Panc1 (cell line): Measurements from ENCODE around the gene CXCL17. TPM values are rescaled to one million over a fixed set of nuclear protein-coding genes. Genes with fewer than 3 reads are reported as not detected.

ENCODE experiments used
- ATAC-seq: fragments of 200-7000 bp; cut with Tn5 transposase; 2 replicates; pipeline ENCODE4 v1.9.1; 2020; ENCODE audit warnings: mild to moderate bottlenecking, moderate library complexity
- BruUV-seq: library from RNA; stranded (reverse); fragments of 400-500 nt; replicated peaks from 2 replicates; lab custom pipeline; 2021; lab: Mats Ljungman, UMichigan
- CTCF ChIA-PET: fragments of 300-600 bp; sonication (Branson Sonifier 250); formaldehyde crosslinking; loops from one replicate; lab custom pipeline; 2022; ENCODE audit warnings: antibody characterized with exemption; lab: Charles Lee
- POLR2A ChIA-PET: fragments of 300-600 bp; sonication (Branson Sonifier 250); formaldehyde crosslinking; loops from one replicate; lab custom pipeline; 2022; ENCODE audit warnings: antibody characterized with exemption; lab: Charles Lee
- DNase-seq: peaks from one replicate; pipeline ENCODE4 v3.0.0-alpha.2; 2010; ENCODE audit warnings: low read depth, low spot score
- H3K27ac ChIP-seq: 2 replicates; pipeline ENCODE4 v1.5.1; 2011; ENCODE audit warnings: mild to moderate bottlenecking, low read length, inconsistent platforms
- H3K27me3 ChIP-seq: fragments of 200-500 bp; sonication (Bioruptor generic); 2 replicates; pipeline ENCODE4 v1.6.0; 2014; ENCODE audit warnings: low read length, inconsistent platforms; ENCODE audit not compliant: control insufficient read depth, insufficient read depth
- H3K36me3 ChIP-seq: fragments of 200-500 bp; sonication (Bioruptor generic); 2 replicates; pipeline ENCODE4 v1.5.1; 2014; ENCODE audit warnings: inconsistent platforms, mild to moderate bottlenecking, low read length, moderate library complexity; ENCODE audit not compliant: control insufficient read depth, insufficient read depth
- H3K4me1 ChIP-seq: 2 replicates; pipeline ENCODE4 v1.5.1; 2011; ENCODE audit warnings: inconsistent platforms, mild to moderate bottlenecking, low read length, moderate library complexity; ENCODE audit not compliant: control insufficient read depth, insufficient read depth
- H3K4me3 ChIP-seq, 2 experiments: 2 replicates each; pipeline ENCODE4 v1.5.1; 2011 to 2012; ENCODE audit warnings: low read depth in 2 of 2, low read length in 2 of 2, mild to moderate bottlenecking in 2 of 2, inconsistent platforms in 1 of 2, moderate library complexity in 1 of 2
- H3K9me3 ChIP-seq: fragments of 200-500 bp; sonication (Bioruptor generic); 2 replicates; pipeline ENCODE4 v1.5.1; 2014; ENCODE audit warnings: low read depth, mild to moderate bottlenecking, inconsistent platforms, low read length, moderate library complexity; ENCODE audit not compliant: control insufficient read depth, insufficient read depth
- POLR2AphosphoS5 ChIP-seq: IDR thresholded peaks from 2 replicates; pipeline ENCODE4 v1.6.1; 2012; ENCODE audit warnings: mild to moderate bottlenecking, low read depth, low read length, moderate library complexity
- SIN3A ChIP-seq: IDR thresholded peaks from 2 replicates; pipeline ENCODE4 v1.6.1; 2012; ENCODE audit warnings: low read depth, mild to moderate bottlenecking, low read length, moderate library complexity, borderline replicate concordance; ENCODE audit not compliant: insufficient read depth
- TCF7L2 ChIP-seq: IDR thresholded peaks from 2 replicates; pipeline ENCODE4 v1.6.1; 2011; ENCODE audit warnings: mild to moderate bottlenecking, low read depth, low read length, inconsistent platforms
- in situ Hi-C: cut with HindIII; loops from 2 replicates; pipeline ENCODE4 v1.10.0; 2016; ENCODE audit warnings: low sequenced_read_pairs, low pct_unique_long_range_greater_than_20kb
- intact Hi-C: fragments of 100-400 bp; cut with micrococcal nuclease; formaldehyde crosslinking; loops from one replicate; pipeline ENCODE4 v1.10.0; 2022; ENCODE audit not compliant: unreplicated experiment
- total RNA-seq: library from RNA; stranded (reverse); gene quantifications from one replicate; pipeline ENCODE4 v1.2.1, GENCODE V29; 2021; ENCODE audit not compliant: unreplicated experiment
- TF ChIP-seq, protein P1 (sequence below): fragments of 450-650 bp; IDR thresholded peaks from 2 replicates; pipeline ENCODE4 v1.5.1; 2017; ENCODE audit warnings: mild to moderate bottlenecking
- TF ChIP-seq, protein P2 (sequence below), 2 experiments: IDR thresholded peaks; 2 replicates each; pipeline ENCODE4 v1.6.1; 2011 to 2012; ENCODE audit warnings: low read depth in 2 of 2, control low read depth in 1 of 2, low read length in 1 of 2, mild to moderate bottlenecking in 1 of 2, moderate library complexity in 1 of 2; ENCODE audit not compliant: insufficient read depth in 1 of 2

Gene CXCL17
- total RNA-seq, 1 experiment from 2014 or later = not detected

GRCh38 chr19:42412227-42412626 lies 30.5 kb downstream of the CXCL17 start:
- ATAC-seq = peak; percentile 45; the same call in 1 of the 2 replicates

GRCh38 chr19:42411581-42412178 lies 31.1 kb downstream of the CXCL17 start:
- Histone ChIP-seq H3K4me1 (no peaks in the 10 kb centered on the region), H3K4me3 (no peak overlapping the region), H3K36me3 (no peaks in the 10 kb centered on the region), H3K27ac (no peak overlapping the region), H3K27me3 (no peaks in the 10 kb centered on the region), H3K9me3 (no peaks in the 10 kb centered on the region)
- DNase-seq (no peak), ATAC-seq (no peak)
- ChIA-PET CTCF (no interaction called here), POLR2A (no interaction called here)
- intact Hi-C loops = no loop called here
- TF ChIP-seq TCF7L2 (no peak), POLR2AphosphoS5 (no peak), SIN3A (no peak)
- TF ChIP-seq, protein P1, sequence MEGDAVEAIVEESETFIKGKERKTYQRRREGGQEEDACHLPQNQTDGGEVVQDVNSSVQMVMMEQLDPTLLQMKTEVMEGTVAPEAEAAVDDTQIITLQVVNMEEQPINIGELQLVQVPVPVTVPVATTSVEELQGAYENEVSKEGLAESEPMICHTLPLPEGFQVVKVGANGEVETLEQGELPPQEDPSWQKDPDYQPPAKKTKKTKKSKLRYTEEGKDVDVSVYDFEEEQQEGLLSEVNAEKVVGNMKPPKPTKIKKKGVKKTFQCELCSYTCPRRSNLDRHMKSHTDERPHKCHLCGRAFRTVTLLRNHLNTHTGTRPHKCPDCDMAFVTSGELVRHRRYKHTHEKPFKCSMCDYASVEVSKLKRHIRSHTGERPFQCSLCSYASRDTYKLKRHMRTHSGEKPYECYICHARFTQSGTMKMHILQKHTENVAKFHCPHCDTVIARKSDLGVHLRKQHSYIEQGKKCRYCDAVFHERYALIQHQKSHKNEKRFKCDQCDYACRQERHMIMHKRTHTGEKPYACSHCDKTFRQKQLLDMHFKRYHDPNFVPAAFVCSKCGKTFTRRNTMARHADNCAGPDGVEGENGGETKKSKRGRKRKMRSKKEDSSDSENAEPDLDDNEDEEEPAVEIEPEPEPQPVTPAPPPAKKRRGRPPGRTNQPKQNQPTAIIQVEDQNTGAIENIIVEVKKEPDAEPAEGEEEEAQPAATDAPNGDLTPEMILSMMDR = no peak
- TF ChIP-seq, protein P2, sequence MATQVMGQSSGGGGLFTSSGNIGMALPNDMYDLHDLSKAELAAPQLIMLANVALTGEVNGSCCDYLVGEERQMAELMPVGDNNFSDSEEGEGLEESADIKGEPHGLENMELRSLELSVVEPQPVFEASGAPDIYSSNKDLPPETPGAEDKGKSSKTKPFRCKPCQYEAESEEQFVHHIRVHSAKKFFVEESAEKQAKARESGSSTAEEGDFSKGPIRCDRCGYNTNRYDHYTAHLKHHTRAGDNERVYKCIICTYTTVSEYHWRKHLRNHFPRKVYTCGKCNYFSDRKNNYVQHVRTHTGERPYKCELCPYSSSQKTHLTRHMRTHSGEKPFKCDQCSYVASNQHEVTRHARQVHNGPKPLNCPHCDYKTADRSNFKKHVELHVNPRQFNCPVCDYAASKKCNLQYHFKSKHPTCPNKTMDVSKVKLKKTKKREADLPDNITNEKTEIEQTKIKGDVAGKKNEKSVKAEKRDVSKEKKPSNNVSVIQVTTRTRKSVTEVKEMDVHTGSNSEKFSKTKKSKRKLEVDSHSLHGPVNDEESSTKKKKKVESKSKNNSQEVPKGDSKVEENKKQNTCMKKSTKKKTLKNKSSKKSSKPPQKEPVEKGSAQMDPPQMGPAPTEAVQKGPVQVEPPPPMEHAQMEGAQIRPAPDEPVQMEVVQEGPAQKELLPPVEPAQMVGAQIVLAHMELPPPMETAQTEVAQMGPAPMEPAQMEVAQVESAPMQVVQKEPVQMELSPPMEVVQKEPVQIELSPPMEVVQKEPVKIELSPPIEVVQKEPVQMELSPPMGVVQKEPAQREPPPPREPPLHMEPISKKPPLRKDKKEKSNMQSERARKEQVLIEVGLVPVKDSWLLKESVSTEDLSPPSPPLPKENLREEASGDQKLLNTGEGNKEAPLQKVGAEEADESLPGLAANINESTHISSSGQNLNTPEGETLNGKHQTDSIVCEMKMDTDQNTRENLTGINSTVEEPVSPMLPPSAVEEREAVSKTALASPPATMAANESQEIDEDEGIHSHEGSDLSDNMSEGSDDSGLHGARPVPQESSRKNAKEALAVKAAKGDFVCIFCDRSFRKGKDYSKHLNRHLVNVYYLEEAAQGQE (IDR thresholded peaks at IDR 0.05; ENCODE audit: insufficient read depth in 1 of 2, low read depth in 2 of 2, low read length in 1 of 2) = no peak
- BruUV-seq = no TSS peak
- in situ Hi-C loops = no loop called here

More at GRCh38 chr19:42412227-42412626, 30.5 kb downstream of the CXCL17 start:
- Histone ChIP-seq H3K4me1 (no peaks in the 10 kb centered on the region), H3K27me3 (no peaks in the 10 kb centered on the region), H3K4me3 (no peak overlapping the region), H3K9me3 (no peaks in the 10 kb centered on the region), H3K36me3 (no peaks in the 10 kb centered on the region), H3K27ac (no peak overlapping the region)
- in situ Hi-C loops = no loop called here
- DNase-seq = no peak
- no TSS peak for BruUV-seq
- ChIA-PET CTCF (no interaction called here), POLR2A (no interaction called here)
- intact Hi-C loops = no loop called here
- TF ChIP-seq SIN3A (no peak), POLR2AphosphoS5 (no peak), TCF7L2 (no peak)
- TF ChIP-seq, protein P1 = no peak
- TF ChIP-seq, protein P2 (IDR thresholded peaks at IDR 0.05; ENCODE audit: insufficient read depth in 1 of 2, low read depth in 2 of 2, low read length in 1 of 2) = no peak
